ENCODE results near the gene CRYBG3.

DNA sequence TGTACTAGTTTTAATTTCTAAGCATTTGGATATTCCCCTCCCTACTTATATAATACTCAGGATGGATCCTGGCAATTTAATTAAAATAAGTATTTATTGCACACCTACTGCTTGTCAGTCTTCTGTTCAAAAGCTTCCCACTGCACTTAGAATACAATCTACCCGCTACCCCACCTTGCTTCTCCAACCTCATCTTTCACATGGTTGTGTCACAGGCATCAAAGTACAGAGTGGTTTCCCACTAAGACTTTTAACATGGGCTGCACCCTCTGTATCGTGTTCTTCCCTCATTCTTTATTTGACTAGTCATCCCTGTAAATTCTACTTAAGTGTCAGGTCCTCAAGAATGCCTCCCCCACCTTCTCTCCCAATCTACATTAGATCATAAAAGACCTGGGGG is 115.4 kb downstream of the CRYBG3 start:
- no peak for TF ChIP-seq CTCF (conservative IDR thresholded peaks at IDR 0.05)
- TF ChIP-seq ZFX (IDR thresholded peaks at IDR 0.05), result no peak

Data from C4-2B (cell line).